H1 (cell line): ENCODE measurements around the gene SEMA3E. TPM values are rescaled to one million over a fixed set of nuclear protein-coding genes. Genes with fewer than 3 reads are reported as not detected.
A peak's percentile ranks its signal among the peaks of the same experiment; 100 is the strongest.

Experiments
- CHD7 ChIP-seq: fragments of 300-600 bp; sonication (generic); IDR thresholded peaks from 2 replicates; pipeline ENCODE4 v1.7.1; 2012; ENCODE audit warnings: low read length, moderate library complexity, mild to moderate bottlenecking, inconsistent platforms; ENCODE audit not compliant: insufficient replicate concordance
- polyA plus RNA-seq, 7 experiments: library from polyadenylated mRNA; depleted of rRNA in 3 of 7; stranded (reverse) in 5 of 7; unstranded in 2 of 7; fragments of >200 nt in 5 of 7; fragments of 200-250 nt in 2 of 7; gene quantifications; 1 replicate in 5 of 7; 2 replicates in 1 of 7; 4 replicates in 1 of 7; pipeline versions ENCODE4 v1.2.1 to v1.2.3, GENCODE V29; 2011 to 2013; ENCODE audit warnings: missing spikeins in 2 of 7, mixed read lengths in 2 of 7
- total RNA-seq: library from RNA; stranded (reverse); fragmentation: NEBNext Ultra II Directional; extraction: Animal tissue kit (Norgen Biotek cat#: 25700); gene quantifications from 2 replicates; pipeline ENCODE4 v1.2.1, GENCODE V29; 2021

The SEMA3E gene
- total and polyA plus RNA-seq, 2 of the 8 experiments (the other 6 are each of a cell fraction or from before 2014, with no cell fraction given) = 0.93 to 0.94 TPM

GRCh38 chr7:83459101-83459929 lies 189.6 kb downstream of the SEMA3E start (continued):
- peak; percentile 68 for TF ChIP-seq CHD7
